GDM1 (cell line): Measurements from ENCODE around the gene LRRC71.

Experiments
- DNase-seq: peaks from one replicate; lab custom pipeline; 2025; lab: John Stamatoyannopoulos, UW

Gene LRRC71

GRCh38 chr1:156920233-156921052, at the start of gene LRRC71:
TSS of gene LRRC71 (plus strand) at chr1:156920632. CDS start at chr1:156920804, 172 bp downstream.
- DNase-seq: peak; percentile 65

- DNase-seq: no peak
Observed at GRCh38 chr1:156873659-156874058, 46.8 kb upstream of the LRRC71 start.

GRCh38 chr1:156874142-156874541, 46.3 kb upstream of the LRRC71 start:
- DNase-seq: no peak

- no peak for DNase-seq
Observed at GRCh38 chr1:156874572-156875340, 45.7 kb upstream of the LRRC71 start.

- no peak for DNase-seq
Observed at GRCh38 chr1:156875341-156875615, 45.2 kb upstream of the LRRC71 start.

- DNase-seq: no peak
Observed at GRCh38 chr1:156876281-156876680, 44.2 kb upstream of the LRRC71 start.

- DNase-seq: no peak
Observed at GRCh38 chr1:156877433-156878170, 42.8 kb upstream of the LRRC71 start.

GRCh38 chr1:156879876-156880275, 40.6 kb upstream of the LRRC71 start:
- no peak for DNase-seq

GRCh38 chr1:156880473-156880872, 40.0 kb upstream of the LRRC71 start:
- DNase-seq: no peak

GRCh38 chr1:156881101-156881500, 39.3 kb upstream of the LRRC71 start:
- no peak for DNase-seq

- no peak for DNase-seq
Observed at GRCh38 chr1:156881663-156882062, 38.8 kb upstream of the LRRC71 start.

GRCh38 chr1:156882543-156882942, 37.9 kb upstream of the LRRC71 start:
- no peak for DNase-seq

GRCh38 chr1:156883919-156884318, 36.5 kb upstream of the LRRC71 start:
- no peak for DNase-seq

GRCh38 chr1:156884560-156885184, 35.8 kb upstream of the LRRC71 start:
- DNase-seq: no peak

GRCh38 chr1:156885314-156885713, 35.1 kb upstream of the LRRC71 start:
- DNase-seq: no peak

GRCh38 chr1:156885880-156886355, 34.5 kb upstream of the LRRC71 start:
- no peak for DNase-seq

GRCh38 chr1:156886583-156887281, 33.7 kb upstream of the LRRC71 start:
- no peak for DNase-seq

- no peak for DNase-seq
Observed at GRCh38 chr1:156887317-156887716, 33.1 kb upstream of the LRRC71 start.

GRCh38 chr1:156887734-156888133, 32.7 kb upstream of the LRRC71 start:
- DNase-seq: no peak

- DNase-seq: peak; percentile 50
Observed at GRCh38 chr1:156889802-156890580, 30.4 kb upstream of the LRRC71 start.
